Heart right ventricle (tissue), 16 donors: Measurements from ENCODE around the gene RTL10. TPM values are rescaled to one million over a fixed set of nuclear protein-coding genes. Genes with fewer than 3 reads are reported as not detected.

Source experiments
- ATAC-seq, 8 donors: fragments of 200-7000 bp; cut with Tn5 transposase; one replicate each; pipeline ENCODE4 v1.9.1; 2020; ENCODE audit warnings: mild to moderate bottlenecking in 8 of 8, moderate library complexity in 8 of 8, moderate number of reproducible peaks in 1 of 8
- DNase-seq, 2 donors: peaks; one replicate each; pipeline ENCODE4 v3.0.0-alpha.2; 2020
- H3K27ac ChIP-seq, 10 donors: fragments of 200-600 bp; sonication (generic) in 2 of 10; one replicate each; pipeline versions ENCODE4 v1.5.0 to v1.8.0; 2020 to 2022; ENCODE audit warnings: mild to moderate bottlenecking in 3 of 10
- H3K27me3 ChIP-seq, 7 donors: fragments of 200-600 bp; one replicate each; pipeline ENCODE4 v1.8.0; 2021 to 2022; ENCODE audit warnings: mild to moderate bottlenecking in 2 of 7
- H3K36me3 ChIP-seq, 9 donors: fragments of 200-600 bp; sonication (generic) in 1 of 9; one replicate each; pipeline versions ENCODE4 v1.5.0 to v1.8.0; 2020 to 2022; ENCODE audit warnings: mild to moderate bottlenecking in 2 of 9
- H3K4me1 ChIP-seq, 9 donors: fragments of 200-600 bp; sonication (generic) in 1 of 9; one replicate each; pipeline versions ENCODE4 v1.5.0 to v1.8.0; 2020 to 2022; ENCODE audit warnings: mild to moderate bottlenecking in 4 of 9
- H3K4me3 ChIP-seq, 10 donors: fragments of 200-600 bp; sonication (generic) in 2 of 10; one replicate each; pipeline versions ENCODE4 v1.5.0 to v1.8.0; 2020 to 2022; ENCODE audit warnings: mild to moderate bottlenecking in 7 of 10, moderate library complexity in 2 of 10
- H3K9me3 ChIP-seq, 11 donors: fragments of 200-600 bp in 10 of 11; sonication (generic) in 2 of 11; one replicate each; pipeline versions ENCODE4 v1.5.0 to v1.8.0; 2013 to 2022; ENCODE audit warnings: mild to moderate bottlenecking in 2 of 11, control low read depth in 1 of 11, moderate library complexity in 1 of 11
- WGBS, 2 donors: extraction: QIAGEN DNeasy Blood & Tissue Kit; methylation state at CpG; one replicate each; pipeline ENCODE4 v1.1.7; 2013; ENCODE audit warnings: inconsistent platforms in 1 of 2; 5-methylcytosine and 5-hydroxymethylcytosine counted together
- intact Hi-C, 10 donors: fragments of 100-400 bp; cut with DNase I; formaldehyde crosslinking; loops; one replicate each; pipeline versions ENCODE4 v1.11.1 to v1.14.2; 2022
- polyA plus RNA-seq, 2 donors: library from polyadenylated mRNA; stranded (reverse); fragments of 200-250 nt; gene quantifications; one replicate each; pipeline ENCODE4 v1.2.3, GENCODE V29; 2013
- total RNA-seq, 10 donors: library from RNA; stranded (reverse); fragmentation: NEBNext Ultra II Directional in 3 of 10; extraction: Animal tissue kit (Norgen Biotek cat#: 25700) in 3 of 10; gene quantifications; one replicate each; pipeline versions ENCODE4 v1.2.1 to v1.2.4, GENCODE V29; 2021 to 2023
- TF ChIP-seq, protein P1 (sequence below), 9 donors: fragments of 200-600 bp; sonication (generic) in 2 of 9; IDR thresholded peaks; one replicate each; pipeline versions ENCODE4 v1.5.0 to v1.8.0; 2021 to 2022; ENCODE audit warnings: antibody characterized with exemption in 9 of 9, mild to moderate bottlenecking in 5 of 9, moderate library complexity in 1 of 9
- donor health status: Arrhythmogenic right ventricular cardiomyopathy.
- donor health status: ischemic (EF 13 %, LVEDD 7.1; RV severe dilation, severe dysfunction).
- donor health status: healthy with polysubstance abuse.
- donor health status: DM: no; HTN: yes; CAD: no.
- donor health status: DM: no; HTN: no; CAD: no.
- donor health status: ischemic (EF 25% LVEDD 6.9; RV normal size, moderate dysfunction).
- donor health status: ischemic (EF 25% LVEDD 5.7; RV mildly dilated, moderate dysfunction).
- donor health status: healthy.
- donor health status: DM: yes; HTN: yes; CAD: no.
- donor health status: Ischemic cardiomyopathy.
- donor health status: ischemic (EF 35%, LVEDD 5.7; RV mildly dilated, moderate dysfunction).
- donor health status: nonischemic (EF 11% LVEDD 7.7; RV severe dilation, severe dysfunction).
- donor health status: DM: yes; HTN: yes; CAD: no.
- donor health status: PGD.
- donor health status: ischemic (EF 29% LVEDD 5.4; RV normal size, mild dysfunction).
- donor health status: nonischemic (EF 23%, LVEDD 6.1; RV moderate dilation, normal function).

RTL10 gene
- total and polyA plus RNA-seq, 12 donors: 4.0 to 12.0 (median 7.1) TPM

GRCh38 chr22:19809741-19810140 is 44.9 kb downstream of the RTL10 start:
- 91 to 95% methylated on average over 3 of the region's 3 CpGs for WGBS, 2 donors
- DNase-seq: no peak
- no peaks in the 10 kb centered on the region for H3K27me3 ChIP-seq
- no peaks in the 10 kb centered on the region for H3K9me3 ChIP-seq
- H3K4me3 ChIP-seq: no peak overlapping the region
- H3K36me3 ChIP-seq: no peaks in the 10 kb centered on the region
- TF ChIP-seq, protein P1, sequence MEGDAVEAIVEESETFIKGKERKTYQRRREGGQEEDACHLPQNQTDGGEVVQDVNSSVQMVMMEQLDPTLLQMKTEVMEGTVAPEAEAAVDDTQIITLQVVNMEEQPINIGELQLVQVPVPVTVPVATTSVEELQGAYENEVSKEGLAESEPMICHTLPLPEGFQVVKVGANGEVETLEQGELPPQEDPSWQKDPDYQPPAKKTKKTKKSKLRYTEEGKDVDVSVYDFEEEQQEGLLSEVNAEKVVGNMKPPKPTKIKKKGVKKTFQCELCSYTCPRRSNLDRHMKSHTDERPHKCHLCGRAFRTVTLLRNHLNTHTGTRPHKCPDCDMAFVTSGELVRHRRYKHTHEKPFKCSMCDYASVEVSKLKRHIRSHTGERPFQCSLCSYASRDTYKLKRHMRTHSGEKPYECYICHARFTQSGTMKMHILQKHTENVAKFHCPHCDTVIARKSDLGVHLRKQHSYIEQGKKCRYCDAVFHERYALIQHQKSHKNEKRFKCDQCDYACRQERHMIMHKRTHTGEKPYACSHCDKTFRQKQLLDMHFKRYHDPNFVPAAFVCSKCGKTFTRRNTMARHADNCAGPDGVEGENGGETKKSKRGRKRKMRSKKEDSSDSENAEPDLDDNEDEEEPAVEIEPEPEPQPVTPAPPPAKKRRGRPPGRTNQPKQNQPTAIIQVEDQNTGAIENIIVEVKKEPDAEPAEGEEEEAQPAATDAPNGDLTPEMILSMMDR (IDR thresholded peaks at IDR 0.05): no peak
- ATAC-seq: no peak
- H3K4me1 ChIP-seq: peaks cover 0 to 7% (median 0%) of the 10 kb centered on the region in 9 donors
- intact Hi-C loops: loop anchor here in 1 of 10 donors (10.0 kb wide), 1 partner anchor 55 kb away; no protein-coding TSS in a partner anchor
- no peak overlapping the region for H3K27ac ChIP-seq

- H3K36me3 ChIP-seq: no peaks in the 10 kb centered on the region
- 72 to 76% methylated on average over 11 of the region's 11 CpGs for WGBS, 2 donors
- H3K27me3 ChIP-seq: no peaks in the 10 kb centered on the region
- no peak overlapping the region for H3K27ac ChIP-seq
- DNase-seq (peak; percentile 45 to 52), ATAC-seq (peak in 6 of 8 donors; percentile 41 to 82 (median 64))
- no peak overlapping the region for H3K4me3 ChIP-seq
- H3K9me3 ChIP-seq: no peaks in the 10 kb centered on the region
- TF ChIP-seq, protein P1 (IDR thresholded peaks at IDR 0.05): no peak
- intact Hi-C loops: loop anchor here in 1 of 10 donors (10.0 kb wide), 1 partner anchor 54 kb away; no protein-coding TSS in a partner anchor
- H3K4me1 ChIP-seq: peaks cover 0 to 7% (median 0%) of the 10 kb centered on the region in 9 donors
Observed at GRCh38 chr22:19808873-19809478, 45.7 kb downstream of the RTL10 start.

DNA sequence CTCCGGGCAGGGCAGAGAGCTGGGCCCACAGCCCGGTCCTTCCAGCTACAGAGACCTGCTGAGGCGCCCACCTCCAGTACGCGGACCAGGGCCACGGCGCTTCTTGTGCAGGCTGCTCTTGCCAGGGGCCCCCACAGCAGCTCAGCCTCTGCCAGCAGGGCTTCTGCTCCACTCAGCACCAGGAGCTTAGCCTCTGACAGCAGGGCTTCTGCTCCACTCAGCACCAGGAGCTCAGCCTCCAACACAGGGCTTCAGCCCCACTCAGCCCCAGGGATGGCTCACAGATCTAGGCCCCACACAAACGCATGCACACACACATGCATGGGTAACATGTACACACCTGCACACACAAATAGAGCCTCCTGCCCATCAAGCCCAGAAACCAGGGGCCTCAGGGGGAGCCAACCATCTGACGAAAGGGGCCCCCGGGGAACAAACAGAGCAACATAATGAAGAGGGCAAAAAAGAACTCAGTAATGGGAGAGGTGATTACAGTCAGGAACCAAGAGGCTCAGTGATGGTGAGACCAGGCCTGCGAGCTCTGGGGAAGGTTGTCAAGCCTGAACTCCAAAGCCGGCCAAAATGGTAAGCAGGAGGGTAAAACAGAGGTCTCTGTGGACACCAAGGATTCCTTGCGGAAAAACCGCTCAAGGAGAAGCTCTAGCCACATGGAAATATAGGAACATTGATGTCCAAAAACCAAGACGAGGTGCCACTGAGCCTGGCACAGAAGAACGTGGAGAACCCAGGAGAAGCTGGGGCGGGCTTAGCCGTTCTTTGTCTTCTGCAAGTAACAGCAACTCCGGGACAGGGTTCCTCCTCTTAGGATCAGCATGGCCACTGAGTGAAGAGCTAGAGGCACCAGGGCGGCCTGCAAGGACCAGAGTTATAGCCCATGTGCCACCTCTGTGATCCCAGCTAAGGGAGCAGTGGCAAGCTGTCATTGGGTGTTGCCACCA is 46.5 kb downstream of the RTL10 start:
- no peak overlapping the region for H3K27ac ChIP-seq
- intact Hi-C loops: loop anchor here in 1 of 10 donors (10.0 kb wide), 1 partner anchor 53 kb away; no protein-coding TSS in a partner anchor
- no peaks in the 10 kb centered on the region for H3K9me3 ChIP-seq
- 95 to 98% methylated on average over 20 of the region's 20 CpGs for WGBS, 2 donors
- no peak for DNase-seq
- ATAC-seq: no peak
- TF ChIP-seq, protein P1 (IDR thresholded peaks at IDR 0.05): no peak
- H3K4me1 ChIP-seq: peaks cover 0 to 7% (median 0%) of the 10 kb centered on the region in 9 donors
- no peaks in the 10 kb centered on the region for H3K36me3 ChIP-seq
- H3K4me3 ChIP-seq: no peak overlapping the region
- H3K27me3 ChIP-seq: no peaks in the 10 kb centered on the region

DNA sequence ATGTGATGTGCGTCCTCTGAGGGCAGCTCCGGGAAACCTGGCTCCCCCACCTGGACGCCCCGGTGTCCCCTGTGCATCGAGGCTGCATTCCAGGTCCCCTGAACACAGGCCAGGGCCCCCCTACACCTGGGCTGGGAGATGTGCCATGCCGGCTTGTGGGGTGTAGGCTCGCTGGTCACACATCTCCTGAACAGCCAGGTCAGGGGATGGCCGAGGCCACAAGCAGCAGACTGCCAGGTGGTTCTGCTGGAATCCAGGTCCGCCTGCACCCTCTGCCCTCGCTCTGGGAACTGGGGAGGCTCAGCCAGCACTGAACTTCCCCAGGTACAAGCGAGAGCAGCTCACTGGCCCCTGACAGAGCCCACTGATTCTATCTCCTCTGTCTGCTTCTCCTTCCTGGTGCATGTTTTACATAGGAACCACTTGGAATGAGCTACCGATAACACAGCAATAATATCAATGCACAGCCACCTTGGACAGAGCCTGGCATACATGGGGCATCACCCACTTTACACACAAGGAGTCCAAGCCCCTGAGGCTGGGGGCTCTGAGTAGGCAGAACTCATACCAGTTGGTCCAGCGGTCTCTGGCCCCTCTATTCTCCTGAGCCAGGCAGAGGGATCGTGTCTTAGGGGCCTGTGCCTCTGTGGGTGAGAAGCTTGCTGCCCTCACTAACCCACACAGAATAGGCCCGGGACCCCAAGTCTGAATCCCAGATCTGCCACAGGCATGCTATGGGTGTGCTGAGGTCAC is 47.3 kb downstream of the RTL10 start:
- no peaks in the 10 kb centered on the region for H3K9me3 ChIP-seq
- no peak overlapping the region for H3K27ac ChIP-seq
- no peaks in the 10 kb centered on the region for H3K27me3 ChIP-seq
- peaks cover 0 to 7% (median 0%) of the 10 kb centered on the region in 9 donors for H3K4me1 ChIP-seq
- ATAC-seq (no peak), DNase-seq (no peak)
- no peaks in the 10 kb centered on the region for H3K36me3 ChIP-seq
- H3K4me3 ChIP-seq: no peak overlapping the region
- WGBS, 2 donors: 94 to 95% methylated on average over 15 of the region's 15 CpGs
- TF ChIP-seq, protein P1 (IDR thresholded peaks at IDR 0.05): no peak
- intact Hi-C loops: loop anchor here in 1 of 10 donors (10.0 kb wide), 1 partner anchor 53 kb away; no protein-coding TSS in a partner anchor
